ENCODE data around the gene NDST1.
"Not testable (repeated sequence)": the region's sequence is repeated elsewhere in the genome, so short reads cannot be mapped to it uniquely, and the experiment has no call there.

The NDST1 gene

DNA sequence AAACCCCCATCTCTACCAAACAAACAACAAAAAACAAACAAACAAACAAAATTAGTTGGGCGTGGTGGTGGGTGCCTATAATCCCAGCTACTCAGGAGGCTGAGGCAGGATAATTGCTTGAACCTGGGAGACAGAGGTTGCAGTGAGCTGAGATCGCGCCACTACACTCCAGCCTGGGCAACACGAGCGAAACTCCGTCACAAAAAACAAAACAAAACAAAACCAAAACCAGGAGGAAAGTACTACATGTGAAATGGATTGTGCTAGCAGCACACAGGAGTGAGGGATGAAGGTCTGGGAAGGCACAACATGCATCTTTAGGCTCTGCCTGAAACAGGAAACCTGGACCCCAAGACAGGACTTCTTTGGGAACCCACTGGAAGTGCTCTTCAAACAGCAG is 31.4 kb upstream of the NDST1 start:
- H3K9ac ChIP-seq (ENCODE audit: low read length in 5 of 5); H3K27me3 ChIP-seq (ENCODE audit: control insufficient read depth in 5 of 5, insufficient read depth in 4 of 5, low read length in 5 of 5); H3K4me3 ChIP-seq (ENCODE audit: low read depth in 1 of 5, low read length in 5 of 5); H3K36me3 ChIP-seq (ENCODE audit: control insufficient read depth in 5 of 5, insufficient read depth in 5 of 5, low read length in 5 of 5); H3K9me3 ChIP-seq (ENCODE audit: control insufficient read depth in 5 of 5, low read length in 5 of 5); H3K27ac ChIP-seq (ENCODE audit: low read depth, low read length): not testable (repeated sequence)
- peaks cover 0 to 19% (median 0%) of the 10 kb centered on the region in 5 donors for H3K4me1 ChIP-seq (ENCODE audit: control insufficient read depth in 5 of 5, insufficient read depth in 5 of 5, low read length in 5 of 5)

DNA sequence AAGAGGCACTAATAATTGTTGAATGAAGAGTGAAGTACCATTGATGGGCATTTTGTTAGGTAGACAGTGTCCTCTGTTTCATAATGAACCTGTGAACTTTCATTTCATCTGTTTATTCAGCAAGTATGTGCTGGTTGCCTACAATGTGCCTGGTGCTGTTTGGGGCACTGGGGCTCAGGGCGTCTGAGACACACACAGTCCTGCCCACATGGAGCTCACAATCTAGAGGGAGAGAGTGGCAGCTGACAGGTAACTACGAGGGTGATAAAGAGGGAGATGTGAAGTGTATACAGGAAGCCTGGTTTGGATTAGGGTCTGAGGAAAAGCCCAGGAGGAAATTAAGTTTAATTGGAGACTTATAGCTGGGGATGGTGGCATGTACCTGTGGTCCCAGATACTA is 28.5 kb upstream of the NDST1 start:
- peaks cover 0 to 9% (median 0%) of the 10 kb centered on the region in 5 donors for H3K4me1 ChIP-seq (ENCODE audit: control insufficient read depth in 5 of 5, insufficient read depth in 5 of 5, low read length in 5 of 5)
- no peak overlapping the region for H3K4me3 ChIP-seq (ENCODE audit: low read depth in 1 of 5, low read length in 5 of 5)
- H3K27ac ChIP-seq (ENCODE audit: low read depth, low read length) = no peak overlapping the region
- H3K27me3 ChIP-seq (ENCODE audit: control insufficient read depth in 5 of 5, insufficient read depth in 4 of 5, low read length in 5 of 5) = no peaks in the 10 kb centered on the region
- H3K36me3 ChIP-seq (ENCODE audit: control insufficient read depth in 5 of 5, insufficient read depth in 5 of 5, low read length in 5 of 5) = no peaks in the 10 kb centered on the region
- H3K9me3 ChIP-seq (ENCODE audit: control insufficient read depth in 5 of 5, low read length in 5 of 5) = no peaks in the 10 kb centered on the region
- no peak overlapping the region for H3K9ac ChIP-seq (ENCODE audit: low read length in 5 of 5)

GRCh38 chr5:150481708-150481965 is 26.3 kb upstream of the NDST1 start:
- Histone ChIP-seq H3K9me3 (ENCODE audit: control insufficient read depth in 5 of 5, low read length in 5 of 5) (no peaks in the 10 kb centered on the region), H3K4me1 (ENCODE audit: control insufficient read depth in 5 of 5, insufficient read depth in 5 of 5, low read length in 5 of 5) (peaks cover 2 to 17% (median 8%) of the 10 kb centered on the region in 5 donors), H3K4me3 (ENCODE audit: low read depth in 1 of 5, low read length in 5 of 5) (no peak overlapping the region), H3K27me3 (ENCODE audit: control insufficient read depth in 5 of 5, insufficient read depth in 4 of 5, low read length in 5 of 5) (no peaks in the 10 kb centered on the region), H3K36me3 (ENCODE audit: control insufficient read depth in 5 of 5, insufficient read depth in 5 of 5, low read length in 5 of 5) (no peaks in the 10 kb centered on the region), H3K9ac (ENCODE audit: low read length in 5 of 5) (no peak overlapping the region), H3K27ac (ENCODE audit: low read depth, low read length) (no peak overlapping the region)

GRCh38 chr5:150481972-150482406 is 25.9 kb upstream of the NDST1 start:
- H3K4me1 ChIP-seq (ENCODE audit: control insufficient read depth in 5 of 5, insufficient read depth in 5 of 5, low read length in 5 of 5) = peaks cover 2 to 16% (median 12%) of the 10 kb centered on the region in 5 donors
- no peak overlapping the region for H3K4me3 ChIP-seq (ENCODE audit: low read depth in 1 of 5, low read length in 5 of 5)
- H3K9me3 ChIP-seq (ENCODE audit: control insufficient read depth in 5 of 5, low read length in 5 of 5) = no peaks in the 10 kb centered on the region
- H3K9ac ChIP-seq (ENCODE audit: low read length in 5 of 5) = no peak overlapping the region
- H3K36me3 ChIP-seq (ENCODE audit: control insufficient read depth in 5 of 5, insufficient read depth in 5 of 5, low read length in 5 of 5) = no peaks in the 10 kb centered on the region
- no peaks in the 10 kb centered on the region for H3K27me3 ChIP-seq (ENCODE audit: control insufficient read depth in 5 of 5, insufficient read depth in 4 of 5, low read length in 5 of 5)
- no peak overlapping the region for H3K27ac ChIP-seq (ENCODE audit: low read depth, low read length)

- Histone ChIP-seq H3K27ac (ENCODE audit: low read depth, low read length) (peak overlapping the region; percentile 99), H3K4me1 (ENCODE audit: control insufficient read depth in 5 of 5, insufficient read depth in 5 of 5, low read length in 5 of 5) (peaks cover 22 to 43% (median 41%) of the 10 kb centered on the region in 5 donors), H3K9me3 (ENCODE audit: control insufficient read depth in 5 of 5, low read length in 5 of 5) (no peaks in the 10 kb centered on the region), H3K9ac (ENCODE audit: low read length in 5 of 5) (peak overlapping the region; percentile 7 to 94 (median 91)), H3K36me3 (ENCODE audit: control insufficient read depth in 5 of 5, insufficient read depth in 5 of 5, low read length in 5 of 5) (no peaks in the 10 kb centered on the region), H3K27me3 (ENCODE audit: control insufficient read depth in 5 of 5, insufficient read depth in 4 of 5, low read length in 5 of 5) (no peaks in the 10 kb centered on the region), H3K4me3 (ENCODE audit: low read depth in 1 of 5, low read length in 5 of 5) (peak overlapping the region; percentile 27 to 86 (median 79))
Measured at GRCh38 chr5:150484964-150485692, 22.8 kb upstream of the NDST1 start.

DNA sequence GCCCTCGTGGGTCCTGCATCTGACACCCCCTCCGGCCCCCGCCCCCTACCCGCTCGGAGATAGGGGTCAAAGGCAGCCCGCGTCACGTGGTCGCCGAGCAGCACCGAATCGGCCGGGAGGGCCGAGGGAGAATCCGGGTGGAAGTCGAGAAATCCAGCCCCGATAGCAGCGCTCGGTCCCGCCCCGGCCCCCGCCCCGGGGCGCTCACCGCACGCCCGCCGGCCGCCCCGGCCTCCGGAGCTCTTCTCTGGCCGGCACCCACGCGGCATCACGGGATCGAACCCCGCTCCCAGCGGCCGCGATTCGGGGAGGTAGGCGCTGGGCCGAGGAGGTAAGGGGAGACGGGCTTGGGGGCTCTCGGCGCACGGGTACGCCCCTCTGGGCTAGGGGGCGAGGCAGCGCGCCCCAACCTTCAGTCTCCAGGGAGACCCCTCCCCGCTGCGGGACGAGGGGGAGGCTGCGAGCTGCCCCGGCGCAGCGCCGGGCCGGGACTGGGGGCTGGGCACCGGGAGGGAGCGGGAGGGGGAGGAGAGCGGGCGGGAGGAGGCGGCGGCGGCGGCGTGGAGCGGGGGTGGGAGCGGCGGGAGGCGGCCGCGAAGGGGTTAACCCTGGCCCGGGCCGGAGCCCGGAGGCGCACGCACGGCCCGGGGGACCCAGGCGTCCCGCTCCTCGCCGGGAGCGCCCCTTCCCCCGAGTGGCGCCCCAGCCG is 22.1 kb upstream of the NDST1 start:
- H3K27me3 ChIP-seq (ENCODE audit: control insufficient read depth in 5 of 5, insufficient read depth in 4 of 5, low read length in 5 of 5) = no peaks in the 10 kb centered on the region
- H3K27ac ChIP-seq (ENCODE audit: low read depth, low read length) = peak overlapping the region; percentile 99
- H3K9me3 ChIP-seq (ENCODE audit: control insufficient read depth in 5 of 5, low read length in 5 of 5) = no peaks in the 10 kb centered on the region
- H3K36me3 ChIP-seq (ENCODE audit: control insufficient read depth in 5 of 5, insufficient read depth in 5 of 5, low read length in 5 of 5) = no peaks in the 10 kb centered on the region
- H3K4me1 ChIP-seq (ENCODE audit: control insufficient read depth in 5 of 5, insufficient read depth in 5 of 5, low read length in 5 of 5) = peaks cover 26 to 51% (median 48%) of the 10 kb centered on the region in 5 donors
- H3K9ac ChIP-seq (ENCODE audit: low read length in 5 of 5) = peak overlapping the region in 4 of 5 donors; percentile 89 to 94 (median 92)
- H3K4me3 ChIP-seq (ENCODE audit: low read depth in 1 of 5, low read length in 5 of 5) = peak overlapping the region in 4 of 5 donors; percentile 78 to 86 (median 80)

DNA sequence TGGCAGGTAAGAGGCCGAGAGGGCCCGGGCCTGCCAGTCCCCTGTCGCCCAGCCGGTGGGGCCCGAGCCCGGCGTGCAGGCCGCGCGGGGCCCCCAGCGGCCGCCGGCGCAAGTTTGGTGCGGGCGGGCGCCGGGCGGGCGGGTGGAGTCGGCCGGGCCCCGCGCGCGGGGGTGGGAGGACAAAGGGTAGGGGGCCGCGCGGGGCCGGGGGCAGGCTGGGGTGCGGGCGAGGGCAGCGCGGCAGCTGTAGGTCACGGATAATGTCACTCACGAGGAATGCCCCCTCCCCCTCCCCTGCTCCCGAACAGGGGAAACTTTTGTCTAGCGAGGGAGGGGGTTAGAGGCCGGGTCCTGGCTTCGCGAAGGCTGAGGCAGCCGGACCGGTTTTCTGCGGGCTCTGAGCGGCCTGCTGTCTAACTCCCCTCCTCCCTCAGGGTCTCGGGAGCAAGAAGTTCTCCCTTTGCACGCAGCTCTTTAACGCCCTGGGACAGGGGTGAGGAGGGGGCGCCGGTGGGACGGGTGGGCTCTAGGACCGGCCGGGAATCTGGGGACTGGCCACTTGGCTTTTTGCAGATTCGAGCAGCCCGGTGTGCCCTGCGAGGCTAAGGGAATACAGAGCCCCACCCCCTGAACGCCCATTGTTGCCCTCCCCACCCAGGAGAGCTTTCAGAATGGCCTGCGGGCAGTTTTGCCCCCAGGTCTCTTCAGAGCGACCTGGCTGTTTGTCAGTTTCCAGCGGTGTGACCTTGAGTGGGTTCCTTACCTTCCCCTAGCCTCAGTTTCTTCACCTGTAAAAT is 21.3 kb upstream of the NDST1 start:
- Histone ChIP-seq H3K4me3 (ENCODE audit: low read depth in 1 of 5, low read length in 5 of 5) (peak overlapping the region; percentile 78 to 86 (median 82)), H3K9ac (ENCODE audit: low read length in 5 of 5) (peak overlapping the region; percentile 57 to 94 (median 89)), H3K4me1 (ENCODE audit: control insufficient read depth in 5 of 5, insufficient read depth in 5 of 5, low read length in 5 of 5) (peaks cover 32 to 58% (median 55%) of the 10 kb centered on the region in 5 donors), H3K27ac (ENCODE audit: low read depth, low read length) (peak overlapping the region; percentile 99), H3K9me3 (ENCODE audit: control insufficient read depth in 5 of 5, low read length in 5 of 5) (no peaks in the 10 kb centered on the region), H3K27me3 (ENCODE audit: control insufficient read depth in 5 of 5, insufficient read depth in 4 of 5, low read length in 5 of 5) (no peaks in the 10 kb centered on the region), H3K36me3 (ENCODE audit: control insufficient read depth in 5 of 5, insufficient read depth in 5 of 5, low read length in 5 of 5) (no peaks in the 10 kb centered on the region)

DNA sequence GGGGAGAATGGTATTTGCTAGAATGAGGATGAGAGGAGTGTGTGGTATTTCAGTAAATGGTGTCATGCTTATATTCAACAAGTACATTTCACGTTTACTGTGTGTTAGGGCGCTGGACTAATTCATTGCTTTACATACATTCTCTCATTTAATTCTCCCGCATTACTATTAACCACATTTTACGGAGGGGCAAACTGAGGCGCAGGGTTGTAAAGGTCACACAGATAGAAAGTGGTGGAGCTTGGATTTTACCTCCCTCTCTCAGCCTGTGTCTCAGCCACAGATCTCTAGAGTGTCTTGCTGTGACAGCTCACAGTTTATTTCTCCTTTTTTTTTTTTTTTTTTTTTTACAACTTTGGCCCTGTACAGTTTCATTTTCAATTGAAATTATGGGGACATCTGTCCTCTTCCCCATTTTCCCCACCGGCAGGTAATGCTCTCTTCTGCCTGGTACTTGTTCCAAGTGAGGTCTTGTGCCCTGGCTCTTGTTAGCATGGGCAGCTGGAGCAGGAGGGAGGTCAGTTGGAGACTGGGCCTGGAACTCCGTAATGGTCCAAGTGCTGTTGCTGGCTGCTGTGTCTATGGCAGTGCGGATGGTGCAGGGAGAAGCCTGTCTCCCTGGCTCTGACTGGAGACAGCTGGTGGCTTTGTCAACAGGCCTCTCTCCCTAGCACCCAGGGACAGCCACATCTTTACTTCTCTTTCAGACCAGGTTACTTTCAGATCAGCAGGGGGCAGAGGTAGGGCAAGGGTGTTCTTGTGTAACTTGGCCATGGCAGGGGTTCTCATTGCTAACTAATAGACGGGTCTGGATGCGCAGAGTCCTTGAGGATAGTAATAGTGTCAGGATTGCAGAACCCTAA is 20.5 kb upstream of the NDST1 start:
- H3K9me3 ChIP-seq (ENCODE audit: control insufficient read depth in 5 of 5, low read length in 5 of 5) = no peaks in the 10 kb centered on the region
- peak overlapping the region; percentile 70 to 90 (median 88) for H3K9ac ChIP-seq (ENCODE audit: low read length in 5 of 5)
- no peaks in the 10 kb centered on the region for H3K27me3 ChIP-seq (ENCODE audit: control insufficient read depth in 5 of 5, insufficient read depth in 4 of 5, low read length in 5 of 5)
- peaks cover 32 to 66% (median 64%) of the 10 kb centered on the region in 5 donors for H3K4me1 ChIP-seq (ENCODE audit: control insufficient read depth in 5 of 5, insufficient read depth in 5 of 5, low read length in 5 of 5)
- H3K4me3 ChIP-seq (ENCODE audit: low read depth in 1 of 5, low read length in 5 of 5) = peak overlapping the region; percentile 68 to 83 (median 79)
- H3K27ac ChIP-seq (ENCODE audit: low read depth, low read length) = peak overlapping the region; percentile 99
- H3K36me3 ChIP-seq (ENCODE audit: control insufficient read depth in 5 of 5, insufficient read depth in 5 of 5, low read length in 5 of 5) = no peaks in the 10 kb centered on the region

GRCh38 chr5:150488519-150489359 is 19.2 kb upstream of the NDST1 start:
- H3K9me3 ChIP-seq (ENCODE audit: control insufficient read depth in 5 of 5, low read length in 5 of 5) = no peaks in the 10 kb centered on the region
- H3K27ac ChIP-seq (ENCODE audit: low read depth, low read length) = peak overlapping the region; percentile 99
- H3K27me3 ChIP-seq (ENCODE audit: control insufficient read depth in 5 of 5, insufficient read depth in 4 of 5, low read length in 5 of 5) = no peaks in the 10 kb centered on the region
- H3K36me3 ChIP-seq (ENCODE audit: control insufficient read depth in 5 of 5, insufficient read depth in 5 of 5, low read length in 5 of 5) = peaks cover 0 to 4% (median 0%) of the 10 kb centered on the region in 5 donors
- peak overlapping the region; percentile 0 to 90 (median 86) for H3K9ac ChIP-seq (ENCODE audit: low read length in 5 of 5)
- H3K4me1 ChIP-seq (ENCODE audit: control insufficient read depth in 5 of 5, insufficient read depth in 5 of 5, low read length in 5 of 5) = peaks cover 32 to 72% (median 71%) of the 10 kb centered on the region in 5 donors
- H3K4me3 ChIP-seq (ENCODE audit: low read depth in 1 of 5, low read length in 5 of 5) = peak overlapping the region in 4 of 5 donors; percentile 78 to 83 (median 80)

Data from subcutaneous abdominal adipose tissue (tissue), 5 donors.